GM15510 (cell line): ENCODE measurements around the gene GP1BA.
A peak's percentile ranks its signal among the peaks of the same experiment; 100 is the strongest.

Source experiments
- POLR2A ChIP-seq: IDR thresholded peaks from 3 replicates; pipeline ENCODE4 v1.6.1; 2011; ENCODE audit warnings: borderline replicate concordance; ENCODE audit not compliant: insufficient read length; ENCODE audit errors: extremely low read depth

Gene GP1BA

DNA sequence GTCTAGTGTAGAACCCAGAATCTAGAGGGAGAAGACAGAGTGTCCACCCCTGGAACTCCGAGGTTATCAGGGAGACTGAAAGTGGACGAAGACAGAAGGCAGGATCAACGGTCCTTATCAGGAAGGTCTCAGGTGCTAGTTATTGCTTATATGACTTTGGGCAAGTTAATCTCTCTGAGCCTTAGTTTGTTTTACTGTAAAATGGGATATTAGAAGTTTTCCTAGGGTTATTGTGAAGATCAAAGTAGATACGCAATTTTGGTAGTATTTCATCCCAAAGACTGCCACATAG lies 9.2 kb downstream of the GP1BA start:
- no peak for TF ChIP-seq POLR2A

GRCh38 chr17:4942760-4943508 lies 10.9 kb downstream of the GP1BA start:
- TF ChIP-seq POLR2A, result no peak

GRCh38 chr17:4944163-4944553 lies 12.1 kb downstream of the GP1BA start:
- TF ChIP-seq POLR2A, result no peak

DNA sequence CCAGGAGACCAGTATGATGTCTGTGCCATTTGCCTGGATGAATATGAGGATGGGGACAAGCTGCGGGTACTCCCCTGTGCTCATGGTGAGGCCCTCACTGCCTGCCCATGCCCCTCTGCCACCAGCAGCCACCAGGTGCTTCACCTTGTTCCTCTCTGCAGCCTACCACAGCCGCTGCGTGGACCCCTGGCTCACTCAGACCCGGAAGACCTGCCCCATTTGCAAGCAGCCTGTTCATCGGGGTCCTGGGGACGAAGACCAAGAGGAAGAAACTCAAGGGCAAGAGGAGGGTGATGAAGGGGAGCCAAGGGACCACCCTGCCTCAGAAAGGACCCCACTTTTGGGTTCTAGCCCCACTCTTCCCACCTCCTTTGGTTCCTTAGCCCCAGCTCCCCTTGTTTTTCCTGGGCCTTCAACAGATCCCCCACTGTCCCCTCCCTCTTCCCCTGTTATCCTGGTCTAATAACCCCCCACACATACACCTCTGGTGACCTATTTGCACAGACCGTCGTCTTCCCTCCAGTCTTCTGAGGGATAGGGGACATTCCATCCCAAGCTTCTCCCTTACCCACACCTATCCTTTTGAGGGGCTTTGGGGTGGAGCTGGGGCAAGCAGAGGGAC lies 12.6 kb downstream of the GP1BA start:
- peak; percentile 32 for TF ChIP-seq POLR2A

DNA sequence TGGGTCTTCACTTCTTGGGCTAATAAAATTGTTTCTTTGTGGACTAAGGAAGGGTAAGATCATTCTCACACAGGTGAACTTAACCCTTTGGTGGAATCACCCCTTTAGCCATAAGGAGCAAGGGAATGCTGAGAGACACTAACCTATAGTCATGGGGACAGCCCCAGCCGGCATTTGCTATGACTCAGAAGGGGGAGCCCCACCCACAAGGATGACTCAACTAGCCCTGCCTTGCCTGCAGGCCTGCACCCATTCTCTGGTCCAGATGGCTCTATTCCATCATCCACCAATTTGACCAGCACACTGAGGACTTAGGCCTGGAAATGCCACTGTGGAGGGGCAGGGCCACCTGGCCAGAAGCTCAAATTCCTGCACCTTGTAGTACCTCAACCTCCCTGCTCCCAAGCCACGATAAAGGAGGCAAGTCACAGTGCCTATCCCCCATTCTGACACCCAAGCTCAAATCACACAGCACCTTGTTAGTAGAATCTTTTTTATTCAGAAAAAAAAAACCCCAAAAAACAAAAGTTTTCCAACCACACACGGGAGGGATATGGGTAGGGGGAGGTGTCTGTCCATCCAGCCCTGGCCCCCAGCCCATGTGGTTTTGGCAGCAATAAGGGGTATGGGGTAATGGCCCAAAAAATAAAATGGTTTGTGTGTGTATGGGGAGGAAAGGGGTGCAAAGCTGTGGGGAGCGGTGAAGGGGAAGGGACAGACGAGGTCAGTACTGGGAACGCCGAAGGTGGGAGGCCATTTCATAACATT lies 13.3 kb downstream of the GP1BA start:
- peak; percentile 59 for TF ChIP-seq POLR2A

DNA sequence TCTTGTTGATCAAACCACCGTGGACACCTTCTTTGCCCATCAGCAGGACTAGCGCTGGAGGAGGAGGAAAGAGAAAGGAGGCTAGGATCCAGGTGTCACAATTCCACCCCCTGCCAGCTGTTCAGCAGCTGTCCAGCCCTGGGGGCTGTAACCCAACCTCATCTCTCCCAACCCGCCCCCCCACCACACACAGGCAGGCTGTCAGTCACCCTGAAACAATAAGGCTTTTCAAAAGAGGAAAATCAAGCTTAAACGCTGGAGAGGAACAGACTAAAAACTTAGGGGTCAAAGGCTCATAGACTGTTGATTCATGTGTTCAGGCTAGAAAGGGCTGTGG lies 13.8 kb downstream of the GP1BA start:
- no peak for TF ChIP-seq POLR2A

DNA sequence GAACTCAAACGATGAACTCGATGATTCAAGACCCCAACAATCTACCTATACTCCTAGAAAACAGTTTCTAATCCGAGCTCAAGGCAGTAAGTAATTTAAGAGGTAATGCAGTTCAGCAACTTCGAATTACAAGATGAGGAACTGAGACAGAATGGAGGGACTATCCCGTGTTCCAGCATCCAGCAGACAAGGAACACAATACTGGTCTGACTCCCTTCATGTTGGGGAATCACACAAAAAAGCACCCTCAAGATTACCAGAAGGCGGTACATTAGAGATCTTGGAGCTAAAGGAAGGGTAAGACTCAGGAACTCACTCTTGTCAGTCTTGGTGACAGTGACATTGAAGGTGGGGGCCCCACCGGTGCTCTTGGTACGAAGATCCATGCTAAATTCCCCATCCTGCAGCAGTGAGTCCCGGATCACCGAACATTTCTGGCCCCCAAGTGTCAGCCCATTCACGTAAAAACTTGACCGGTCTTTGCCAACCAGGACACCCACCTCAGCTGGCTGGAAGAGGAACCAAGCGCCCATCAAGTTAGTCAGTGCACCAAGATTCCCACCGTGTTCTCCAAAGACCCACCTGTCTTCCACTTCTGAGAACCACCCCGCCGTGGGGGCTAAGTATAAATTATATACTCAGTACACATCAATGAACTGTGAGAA lies 14.4 kb downstream of the GP1BA start:
- TF ChIP-seq POLR2A, result no peak

GRCh38 chr17:4947010-4947410 lies 14.9 kb downstream of the GP1BA start:
- no peak for TF ChIP-seq POLR2A

DNA sequence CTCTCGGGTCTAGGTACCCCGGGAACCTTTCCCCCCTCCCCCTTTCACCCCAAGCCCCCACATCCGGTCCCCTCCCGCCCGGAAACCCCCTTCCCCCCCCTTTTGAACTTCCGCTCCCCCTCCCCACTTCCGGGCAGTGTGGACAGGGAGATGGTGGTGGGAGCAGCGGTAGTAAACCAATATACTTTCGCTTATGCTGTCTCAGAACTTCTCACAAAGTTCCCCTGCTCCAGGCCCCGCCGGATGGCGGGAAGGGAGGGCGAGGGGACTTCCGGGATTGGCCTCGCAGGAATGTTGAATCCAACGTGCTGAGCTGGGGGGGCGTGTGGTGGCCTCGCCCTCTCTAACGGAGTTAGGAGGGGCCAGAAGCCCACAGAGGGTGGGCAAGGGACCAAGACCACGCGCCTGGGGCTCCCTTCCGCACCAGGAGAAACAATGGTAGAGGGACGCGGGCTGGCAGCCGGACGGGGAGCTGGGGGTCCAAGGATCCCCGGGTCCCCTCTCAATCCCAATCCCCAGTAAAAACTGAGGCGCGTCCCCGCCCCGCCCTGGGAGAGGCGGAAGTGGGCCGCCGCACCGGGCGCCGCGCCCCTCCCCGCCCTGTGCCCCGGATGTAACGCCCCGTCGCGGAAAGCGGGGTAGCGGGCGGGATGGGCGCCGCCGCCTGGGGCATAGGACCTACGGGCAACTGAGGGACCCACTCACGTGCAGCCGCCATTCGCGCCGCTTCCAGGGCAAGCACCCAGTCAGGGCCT lies 15.5 kb downstream of the GP1BA start:
- no peak for TF ChIP-seq POLR2A

DNA sequence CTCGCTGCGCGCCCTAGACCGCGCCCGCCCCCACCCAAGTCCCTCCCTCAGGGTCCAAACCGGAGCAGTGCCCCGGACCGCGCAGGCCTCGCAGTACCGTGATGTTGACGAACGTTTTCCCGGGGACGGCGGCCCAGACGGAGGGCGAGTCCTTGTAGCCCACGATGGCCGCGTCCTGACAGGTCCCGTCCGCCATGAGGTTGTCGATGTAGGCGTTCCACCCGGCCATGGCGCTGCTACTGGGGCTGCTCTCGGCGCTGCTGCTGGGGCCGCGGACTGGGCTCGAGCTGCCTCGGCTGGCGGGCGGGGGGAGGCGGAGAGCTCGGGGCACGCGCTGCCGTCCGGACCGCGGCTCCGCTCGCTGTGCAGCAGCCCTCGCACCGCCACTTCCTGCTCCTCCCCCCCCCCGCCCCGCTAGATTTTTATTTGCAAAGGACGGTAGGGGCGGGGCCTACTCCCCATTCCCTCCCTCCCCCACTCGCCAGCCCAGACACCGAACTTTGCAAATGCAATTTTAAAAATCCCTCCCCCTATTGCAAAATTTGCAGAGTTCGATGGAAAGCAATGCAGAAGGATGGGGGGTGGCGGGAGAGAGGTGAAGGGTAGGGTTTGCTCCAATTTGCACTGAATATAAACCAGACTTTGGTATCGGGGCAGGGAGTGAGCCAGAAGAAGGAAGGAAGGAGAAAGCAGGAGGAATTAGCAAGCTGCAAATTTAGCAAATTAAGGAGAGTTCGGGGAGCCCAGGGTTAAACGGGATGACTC lies 16.3 kb downstream of the GP1BA start, which contains the start of gene PFN1:
PFN1 (minus strand) TSS at position 365 of the 765 bp plus-strand sequence; CDS start at position 229, 136 bp downstream.
- TF ChIP-seq POLR2A, result peak; percentile 97

DNA sequence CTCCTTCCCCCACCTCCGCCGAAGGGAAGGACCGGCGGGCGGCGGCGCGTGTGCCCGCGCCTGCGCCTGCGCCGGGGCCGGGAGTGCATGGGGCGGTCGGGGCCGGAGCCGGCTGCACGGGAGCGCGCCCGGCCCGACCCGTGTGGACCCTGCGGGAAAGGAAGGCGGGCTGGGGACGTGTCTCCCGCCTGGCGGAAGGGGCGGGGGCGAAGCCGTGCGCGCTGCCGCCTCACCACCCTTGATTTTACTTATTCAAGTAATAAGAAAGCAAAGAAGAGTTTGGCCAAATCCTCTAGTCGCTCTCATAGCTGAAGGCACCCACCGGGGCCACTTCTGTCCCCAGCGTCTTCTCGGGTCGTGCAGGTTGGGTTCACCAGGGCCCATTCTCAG lies 16.8 kb downstream of the GP1BA start:
- TF ChIP-seq POLR2A, result peak; percentile 80

DNA sequence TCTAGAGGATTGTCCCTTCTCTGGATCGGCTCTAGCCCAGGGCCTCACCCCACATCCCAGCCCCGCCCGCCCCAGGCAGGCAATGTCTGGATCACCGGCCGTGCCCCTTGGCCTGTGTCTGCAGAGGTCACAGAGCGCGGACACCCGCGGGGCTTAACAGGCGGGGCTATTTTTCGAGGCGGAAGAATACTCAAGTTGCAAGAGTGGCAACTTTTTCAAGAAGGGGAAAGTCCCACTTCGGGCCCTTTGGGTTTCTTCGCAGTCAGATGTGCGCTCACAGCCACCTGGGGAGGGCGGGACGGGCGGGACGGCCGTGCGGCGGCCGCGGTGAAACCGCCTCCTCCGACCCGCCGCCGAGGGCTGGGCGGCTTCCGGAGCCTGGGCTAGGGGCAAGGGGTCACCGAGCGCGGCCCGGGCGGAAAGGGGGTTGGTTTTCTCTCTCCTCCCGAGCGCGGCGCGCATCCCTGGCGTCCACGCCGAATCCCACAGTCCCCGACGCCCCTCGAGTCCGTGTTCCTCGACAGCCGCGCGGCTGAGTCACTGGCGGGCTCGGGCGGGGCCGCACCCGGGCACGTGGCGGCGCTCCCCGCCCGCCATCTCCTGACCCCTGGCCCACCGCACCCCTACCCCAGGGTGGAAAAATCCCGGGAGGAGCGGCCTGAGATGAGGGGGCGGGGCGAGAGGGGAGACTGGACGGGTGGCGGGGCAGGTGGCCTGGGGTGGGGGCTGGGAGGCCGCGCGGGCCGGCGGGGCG lies 17.4 kb downstream of the GP1BA start:
- TF ChIP-seq POLR2A, result no peak

- TF ChIP-seq POLR2A, result peak; percentile 44
These were observed 18.1 kb downstream of the GP1BA start for GRCh38 chr17:4950075-4950745.
